NCI-H2081 (cell line): ENCODE data around the gene FIG4.
"Not testable (repeated sequence)": the region's sequence is repeated elsewhere in the genome, so short reads cannot be mapped to it uniquely, and the experiment has no call there.

Source experiments
- DNase-seq, 2 experiments: peaks; one replicate each; lab custom pipeline; 2025; lab: John Stamatoyannopoulos, UW

Gene FIG4

GRCh38 chr6:109702791-109703190 lies 11.7 kb downstream of the FIG4 start:
- no peak for DNase-seq

- peak; percentile 47 to 71 for DNase-seq
These were observed 14.2 kb downstream of the FIG4 start for GRCh38 chr6:109705258-109705657.

GRCh38 chr6:109706513-109706912 lies 15.4 kb downstream of the FIG4 start:
- DNase-seq = no peak

GRCh38 chr6:109708099-109708498 lies 17.0 kb downstream of the FIG4 start:
- not testable (repeated sequence) for DNase-seq

- no peak for DNase-seq
These were observed 22.0 kb downstream of the FIG4 start for GRCh38 chr6:109713097-109713496.

- no peak for DNase-seq
These were observed 23.1 kb downstream of the FIG4 start for GRCh38 chr6:109714166-109714565.

GRCh38 chr6:109714611-109715010 lies 23.5 kb downstream of the FIG4 start:
- DNase-seq = no peak

GRCh38 chr6:109715616-109716015 lies 24.5 kb downstream of the FIG4 start:
- DNase-seq = no peak

- peak in 1 of 2 experiments; percentile 2 for DNase-seq
These were observed 26.9 kb downstream of the FIG4 start for GRCh38 chr6:109717971-109718370.

GRCh38 chr6:109718991-109719390 lies 27.9 kb downstream of the FIG4 start:
- no peak for DNase-seq

GRCh38 chr6:109720311-109720710 lies 29.2 kb downstream of the FIG4 start:
- DNase-seq = no peak

GRCh38 chr6:109722011-109722410 lies 30.9 kb downstream of the FIG4 start:
- DNase-seq = no peak

GRCh38 chr6:109722564-109723254 lies 31.6 kb downstream of the FIG4 start:
- no peak for DNase-seq

- DNase-seq = not testable (repeated sequence)
These were observed 34.2 kb downstream of the FIG4 start for GRCh38 chr6:109725250-109725649.

- no peak for DNase-seq
These were observed 45.4 kb downstream of the FIG4 start for GRCh38 chr6:109736273-109737025.

GRCh38 chr6:109738255-109738654 lies 47.2 kb downstream of the FIG4 start:
- DNase-seq = no peak

- no peak for DNase-seq
These were observed 47.6 kb downstream of the FIG4 start for GRCh38 chr6:109738667-109739066.

GRCh38 chr6:109739686-109740085 lies 48.6 kb downstream of the FIG4 start:
- DNase-seq = no peak

GRCh38 chr6:109740787-109741186 lies 49.7 kb downstream of the FIG4 start:
- no peak for DNase-seq

GRCh38 chr6:109743739-109744138 lies 52.6 kb downstream of the FIG4 start:
- no peak for DNase-seq

- DNase-seq = not testable (repeated sequence)
These were observed 53.7 kb downstream of the FIG4 start for GRCh38 chr6:109744779-109745178.

GRCh38 chr6:109747221-109747620 lies 56.1 kb downstream of the FIG4 start:
- no peak for DNase-seq
